Skeletal muscle satellite cell (primary cell): Measurements from ENCODE around the gene LAMTOR3.

Experiments
- H3K27me3 ChIP-seq: 2 replicates; pipeline ENCODE4 v1.7.0; 2013; ENCODE audit warnings: low read length; ENCODE audit not compliant: control insufficient read depth, insufficient read depth
- H3K36me3 ChIP-seq: 2 replicates; pipeline ENCODE4 v1.7.0; 2013; ENCODE audit warnings: mild to moderate bottlenecking, control low read depth, low read length; ENCODE audit not compliant: insufficient read depth
- H3K4me1 ChIP-seq: 2 replicates; pipeline ENCODE4 v1.7.0; 2013; ENCODE audit warnings: low read length; ENCODE audit not compliant: control insufficient read depth, insufficient read depth
- H3K4me2 ChIP-seq: 2 replicates; pipeline ENCODE4 v1.7.0; 2013; ENCODE audit warnings: mild to moderate bottlenecking, low read length
- H3K4me3 ChIP-seq: 2 replicates; pipeline ENCODE4 v1.7.0; 2013; ENCODE audit warnings: low read length
- H3K9ac ChIP-seq: 2 replicates; pipeline ENCODE4 v1.7.0; 2013; ENCODE audit warnings: mild to moderate bottlenecking, low read depth, low read length, moderate library complexity
- H3K9me3 ChIP-seq: replicated peaks from 2 replicates; pipeline ENCODE4 v1.7.0; 2013; ENCODE audit warnings: mild to moderate bottlenecking, control low read depth, low read length

The LAMTOR3 gene

DNA sequence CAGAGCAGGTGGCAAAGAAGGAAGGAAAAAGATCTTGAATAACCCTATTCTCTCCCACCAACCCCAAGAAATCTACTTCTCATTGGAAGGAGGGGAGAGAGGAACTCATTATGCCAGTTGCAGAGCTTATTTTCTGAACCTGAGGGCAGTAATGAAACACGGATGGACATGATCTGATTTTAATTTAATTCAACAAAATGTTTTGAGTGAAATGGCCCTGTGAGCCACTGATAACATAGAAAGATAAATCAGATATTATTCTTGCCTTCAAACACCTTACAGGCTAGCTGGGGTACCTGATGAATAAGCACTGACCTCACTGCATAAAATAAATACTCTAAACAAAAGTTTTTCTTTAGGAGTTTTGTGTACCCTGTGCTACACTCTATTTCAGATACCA, 47.3 kb downstream of the LAMTOR3 start:
- no peak overlapping the region for H3K4me3 ChIP-seq
- no peak overlapping the region for H3K9ac ChIP-seq
- no peaks in the 10 kb centered on the region for H3K27me3 ChIP-seq
- no peaks in the 10 kb centered on the region for H3K36me3 ChIP-seq
- no peaks in the 10 kb centered on the region for H3K4me1 ChIP-seq
- H3K4me2 ChIP-seq, result no peak overlapping the region
- H3K9me3 ChIP-seq, result no peaks in the 10 kb centered on the region

DNA sequence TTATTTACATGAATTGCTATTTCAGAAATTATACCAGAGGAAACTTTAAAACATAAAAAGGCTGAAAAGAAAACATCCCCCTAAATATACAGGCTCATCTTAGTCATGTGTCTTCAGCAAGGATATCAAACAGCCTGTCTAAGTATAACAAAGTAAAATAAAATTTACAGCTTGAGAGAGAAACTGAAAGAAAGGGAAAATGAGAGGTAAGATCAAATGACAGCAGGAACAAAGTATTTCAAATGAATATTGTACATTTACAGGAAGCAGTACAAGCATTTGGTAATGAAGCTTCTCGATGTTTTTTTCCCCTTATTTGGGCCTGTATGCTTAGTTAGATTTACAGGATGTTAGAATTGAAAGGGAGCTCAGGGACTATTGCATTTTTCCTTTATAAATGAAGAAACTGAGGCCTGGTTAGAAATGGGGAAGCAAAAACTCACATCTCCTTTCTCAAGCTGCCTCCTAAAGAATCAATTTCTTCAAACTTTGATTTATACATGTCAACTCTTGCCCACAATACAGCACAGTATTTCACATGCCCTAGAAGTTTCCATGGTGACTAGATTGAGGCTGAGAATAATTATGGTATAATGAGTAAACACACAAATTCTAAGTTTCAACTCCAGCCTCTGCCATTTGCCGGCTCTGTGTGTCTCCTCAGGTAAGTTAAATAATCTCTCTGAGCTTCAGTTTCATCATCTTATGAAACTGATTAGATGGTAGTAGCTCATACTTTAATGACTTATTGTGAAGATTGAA, 48.3 kb downstream of the LAMTOR3 start:
- Histone ChIP-seq H3K4me2 (no peak overlapping the region), H3K9ac (no peak overlapping the region), H3K4me3 (no peak overlapping the region), H3K36me3 (no peaks in the 10 kb centered on the region), H3K9me3 (no peaks in the 10 kb centered on the region), H3K4me1 (no peaks in the 10 kb centered on the region), H3K27me3 (no peaks in the 10 kb centered on the region)

GRCh38 chr4:99845179-99845578, 49.0 kb downstream of the LAMTOR3 start:
- H3K36me3 ChIP-seq, result no peaks in the 10 kb centered on the region

GRCh38 chr4:99844048-99844447, 50.2 kb downstream of the LAMTOR3 start:
- Histone ChIP-seq H3K36me3 (no peaks in the 10 kb centered on the region), H3K4me3 (no peak overlapping the region), H3K9ac (no peak overlapping the region), H3K4me1 (no peaks in the 10 kb centered on the region), H3K9me3 (no peaks in the 10 kb centered on the region), H3K27me3 (no peaks in the 10 kb centered on the region), H3K4me2 (no peak overlapping the region)

More at GRCh38 chr4:99845179-99845578, 49.0 kb downstream of the LAMTOR3 start:
- Histone ChIP-seq H3K4me3 (no peak overlapping the region), H3K9ac (no peak overlapping the region), H3K27me3 (no peaks in the 10 kb centered on the region), H3K9me3 (no peaks in the 10 kb centered on the region), H3K4me2 (no peak overlapping the region), H3K4me1 (no peaks in the 10 kb centered on the region)

DNA sequence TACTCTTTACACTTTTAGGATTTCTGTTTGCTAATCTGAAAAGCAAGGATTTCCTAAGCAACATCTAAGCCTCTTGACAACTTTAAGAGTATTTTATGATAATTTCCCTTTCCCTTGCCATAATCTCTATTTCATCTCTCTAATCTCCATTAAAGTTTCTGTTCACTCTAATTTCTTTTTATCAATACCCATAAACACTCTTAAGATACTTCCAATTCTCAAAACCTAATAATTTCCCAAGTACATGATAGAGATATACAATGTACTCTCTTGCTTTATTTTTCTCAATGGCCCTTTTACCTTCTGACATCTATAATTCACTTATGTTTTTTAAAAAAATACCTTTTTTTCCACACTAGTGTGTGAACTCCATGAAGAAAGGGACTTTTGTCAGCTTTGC, 50.8 kb downstream of the LAMTOR3 start:
- no peaks in the 10 kb centered on the region for H3K9me3 ChIP-seq
- no peak overlapping the region for H3K9ac ChIP-seq
- H3K27me3 ChIP-seq, result no peaks in the 10 kb centered on the region
- no peak overlapping the region for H3K4me3 ChIP-seq
- no peaks in the 10 kb centered on the region for H3K36me3 ChIP-seq
- H3K4me1 ChIP-seq, result no peaks in the 10 kb centered on the region
- H3K4me2 ChIP-seq, result no peak overlapping the region

GRCh38 chr4:99841129-99841528, 53.1 kb downstream of the LAMTOR3 start:
- no peaks in the 10 kb centered on the region for H3K4me1 ChIP-seq
- no peak overlapping the region for H3K9ac ChIP-seq
- H3K36me3 ChIP-seq, result no peaks in the 10 kb centered on the region

GRCh38 chr4:99838927-99839326, 55.3 kb downstream of the LAMTOR3 start:
- Histone ChIP-seq H3K27me3 (peaks cover 5% of the 10 kb centered on the region), H3K4me2 (no peak overlapping the region), H3K9ac (no peak overlapping the region), H3K4me1 (no peaks in the 10 kb centered on the region), H3K9me3 (no peaks in the 10 kb centered on the region), H3K4me3 (no peak overlapping the region), H3K36me3 (no peaks in the 10 kb centered on the region)

More at GRCh38 chr4:99841129-99841528, 53.1 kb downstream of the LAMTOR3 start:
- H3K27me3 ChIP-seq, result peaks cover 5% of the 10 kb centered on the region
- H3K4me2 ChIP-seq, result no peak overlapping the region
- H3K9me3 ChIP-seq, result no peaks in the 10 kb centered on the region
- H3K4me3 ChIP-seq, result no peak overlapping the region

DNA sequence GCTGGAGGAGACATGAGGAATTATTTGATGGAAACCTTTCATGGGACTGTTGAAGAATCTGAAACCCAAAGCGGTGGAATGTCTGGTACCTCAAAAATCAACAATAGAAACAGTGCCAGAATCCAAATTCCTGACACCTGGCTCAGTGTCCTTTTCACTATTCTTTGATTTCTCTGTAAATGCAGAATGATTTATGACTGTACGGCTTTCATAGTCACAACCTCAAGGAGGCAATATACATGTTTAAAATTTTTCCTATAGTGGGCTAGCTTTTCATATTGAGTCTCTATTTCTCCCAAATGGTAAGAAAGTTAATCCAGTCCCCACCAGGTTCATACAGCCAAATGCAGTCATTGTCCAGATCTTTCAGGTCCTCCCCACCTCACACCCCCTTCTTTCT, 58.3 kb downstream of the LAMTOR3 start:
- H3K36me3 ChIP-seq, result no peaks in the 10 kb centered on the region
- H3K27me3 ChIP-seq, result peaks cover 5% of the 10 kb centered on the region
- H3K9ac ChIP-seq, result no peak overlapping the region
- H3K9me3 ChIP-seq, result no peaks in the 10 kb centered on the region
- no peaks in the 10 kb centered on the region for H3K4me1 ChIP-seq
- no peak overlapping the region for H3K4me3 ChIP-seq
- H3K4me2 ChIP-seq, result no peak overlapping the region

- H3K36me3 ChIP-seq, result no peaks in the 10 kb centered on the region
- H3K9ac ChIP-seq, result no peak overlapping the region
- H3K27me3 ChIP-seq, result peaks cover 5% of the 10 kb centered on the region
These were observed 59.7 kb downstream of the LAMTOR3 start for GRCh38 chr4:99834569-99834968.

GRCh38 chr4:99833756-99834155, 60.5 kb downstream of the LAMTOR3 start:
- H3K36me3 ChIP-seq, result no peaks in the 10 kb centered on the region

More at GRCh38 chr4:99834569-99834968, 59.7 kb downstream of the LAMTOR3 start:
- Histone ChIP-seq H3K4me3 (no peak overlapping the region), H3K9me3 (no peaks in the 10 kb centered on the region), H3K4me1 (no peaks in the 10 kb centered on the region), H3K4me2 (no peak overlapping the region)

GRCh38 chr4:99832758-99833157, 61.5 kb downstream of the LAMTOR3 start:
- no peak overlapping the region for H3K4me3 ChIP-seq
- H3K9me3 ChIP-seq, result no peaks in the 10 kb centered on the region
- H3K9ac ChIP-seq, result no peak overlapping the region
- H3K36me3 ChIP-seq, result no peaks in the 10 kb centered on the region
- no peaks in the 10 kb centered on the region for H3K4me1 ChIP-seq
- H3K4me2 ChIP-seq, result no peak overlapping the region
- peaks cover 8% of the 10 kb centered on the region for H3K27me3 ChIP-seq

More at GRCh38 chr4:99833756-99834155, 60.5 kb downstream of the LAMTOR3 start:
- Histone ChIP-seq H3K9ac (no peak overlapping the region), H3K9me3 (no peaks in the 10 kb centered on the region), H3K4me3 (no peak overlapping the region), H3K4me2 (no peak overlapping the region), H3K4me1 (no peaks in the 10 kb centered on the region), H3K27me3 (peaks cover 5% of the 10 kb centered on the region)

GRCh38 chr4:99832321-99832720, 61.9 kb downstream of the LAMTOR3 start:
- H3K9ac ChIP-seq, result no peak overlapping the region
- H3K4me3 ChIP-seq, result no peak overlapping the region
- H3K36me3 ChIP-seq, result no peaks in the 10 kb centered on the region
- no peaks in the 10 kb centered on the region for H3K4me1 ChIP-seq
- H3K27me3 ChIP-seq, result peaks cover 10% of the 10 kb centered on the region
- H3K9me3 ChIP-seq, result no peaks in the 10 kb centered on the region
- no peak overlapping the region for H3K4me2 ChIP-seq
